GM18907 (cell line): ENCODE data around the gene SUSD1.
"Not testable (repeated sequence)": the region's sequence is repeated elsewhere in the genome, so short reads cannot be mapped to it uniquely, and the experiment has no call there.

Experiments used
- ATAC-seq: cut with Tn5 transposase; IDR thresholded peaks from one replicate; pipeline ENCODE4 v1.9.1; 2021; ENCODE audit warnings: mild to moderate bottlenecking, moderate library complexity; ENCODE audit not compliant: unreplicated experiment

SUSD1 gene

DNA sequence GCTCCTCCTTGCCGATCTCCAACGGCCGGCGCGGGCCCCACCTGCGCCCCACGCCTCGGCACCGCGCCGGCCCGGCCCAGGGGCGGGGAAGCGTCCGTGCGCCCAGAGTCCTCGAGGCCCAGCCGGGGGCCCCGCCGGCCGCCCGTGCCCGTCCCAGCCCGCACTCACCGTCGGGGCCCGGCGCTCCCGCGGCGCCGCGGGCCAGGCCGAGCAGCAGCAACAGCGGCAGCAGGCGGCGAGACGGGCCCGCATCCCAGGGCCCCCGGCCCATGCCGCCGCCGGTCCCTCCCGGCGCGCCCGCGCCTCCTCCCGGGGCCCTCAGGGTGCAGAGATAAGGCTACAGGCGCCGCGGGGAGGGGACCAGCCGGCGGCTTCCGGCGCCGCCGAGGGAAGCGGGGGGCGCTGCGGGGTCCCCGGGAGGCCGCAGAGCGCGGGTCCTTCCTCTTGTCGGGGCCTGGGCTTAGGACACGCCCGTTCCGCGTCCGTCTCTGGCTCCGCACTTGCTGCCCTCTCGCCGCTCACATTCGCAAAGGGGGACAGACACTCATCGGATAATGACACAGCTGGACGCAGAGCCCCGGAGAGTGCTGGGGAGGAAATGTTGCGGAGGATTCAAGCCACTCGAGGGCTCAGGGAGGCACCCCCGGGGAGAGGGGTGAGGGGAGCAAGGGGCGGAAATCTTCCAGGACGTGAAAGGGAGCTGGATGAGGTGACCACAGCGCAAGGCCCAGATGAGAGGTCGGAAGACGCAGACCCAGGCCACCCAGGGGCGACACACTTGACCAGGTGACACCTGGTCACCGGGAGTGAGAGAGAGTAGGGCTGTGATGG, at the start of gene SUSD1:
SUSD1 (minus strand) TSS at position 333 of the 831 bp plus-strand sequence; CDS start at position 271, 62 bp downstream.
- ATAC-seq = peak; percentile 55

DNA sequence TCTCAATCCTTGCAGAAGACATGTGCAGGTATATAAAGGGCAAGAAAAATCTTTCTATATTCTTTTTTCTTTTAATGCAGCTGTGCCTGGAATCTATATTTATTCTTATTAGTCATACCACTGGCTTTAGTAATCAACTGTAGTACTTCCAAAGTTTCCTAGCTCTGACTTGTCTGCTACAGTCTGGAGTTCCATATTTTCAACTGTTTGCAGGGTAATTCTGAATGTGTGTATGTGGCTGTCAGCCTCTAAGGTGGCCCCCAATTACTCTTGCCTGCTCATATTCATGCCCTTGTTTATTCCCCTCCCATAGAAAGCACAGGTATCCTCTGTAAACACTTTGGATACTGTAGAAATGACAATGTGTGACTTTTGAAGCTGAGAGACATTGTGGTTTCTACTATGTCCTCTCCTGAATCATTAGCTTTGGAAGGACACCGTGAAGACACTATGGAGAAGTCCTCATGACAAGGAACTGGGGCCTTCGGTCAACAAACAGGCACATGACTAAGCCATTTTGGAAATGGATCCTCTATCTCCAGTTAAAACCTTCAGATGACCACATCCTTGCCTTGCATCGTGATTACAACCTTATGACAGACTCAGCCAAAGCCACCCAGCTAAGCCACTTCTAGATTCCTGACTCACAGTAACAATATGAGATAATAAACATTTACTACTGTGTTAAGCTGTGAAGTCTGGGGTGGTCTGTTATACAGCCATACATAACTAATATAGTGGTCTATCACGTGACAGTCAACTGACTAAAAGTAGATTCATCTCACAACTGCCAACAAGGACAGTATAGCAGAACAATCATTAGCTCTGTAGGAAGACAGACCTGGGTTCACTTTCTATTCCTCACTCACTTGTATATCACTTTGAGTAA, 49.5 kb upstream of the SUSD1 start:
- ATAC-seq = peak; percentile 72

- ATAC-seq = peak; percentile 92
Measured at GRCh38 chr9:112218908-112219307, 43.8 kb upstream of the SUSD1 start.

DNA sequence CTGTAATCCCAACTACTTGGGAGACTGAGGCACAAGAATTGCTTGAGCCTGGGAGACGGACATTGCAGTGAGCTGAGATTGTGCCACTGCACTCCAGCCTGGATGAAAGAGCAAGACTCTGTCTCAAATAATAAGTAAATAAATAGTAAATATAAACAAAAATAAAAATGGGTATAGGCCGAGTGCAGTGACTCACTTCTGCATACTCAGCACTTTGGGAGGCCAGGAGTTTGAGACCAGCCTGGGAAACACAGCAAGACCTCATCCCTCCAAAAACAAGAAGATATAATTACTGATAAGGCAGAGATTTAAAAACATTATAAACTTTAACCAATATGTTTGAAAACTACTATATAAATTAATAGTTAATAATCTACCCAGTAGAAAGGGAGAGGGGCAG, 37.8 kb upstream of the SUSD1 start:
- no peak for ATAC-seq

DNA sequence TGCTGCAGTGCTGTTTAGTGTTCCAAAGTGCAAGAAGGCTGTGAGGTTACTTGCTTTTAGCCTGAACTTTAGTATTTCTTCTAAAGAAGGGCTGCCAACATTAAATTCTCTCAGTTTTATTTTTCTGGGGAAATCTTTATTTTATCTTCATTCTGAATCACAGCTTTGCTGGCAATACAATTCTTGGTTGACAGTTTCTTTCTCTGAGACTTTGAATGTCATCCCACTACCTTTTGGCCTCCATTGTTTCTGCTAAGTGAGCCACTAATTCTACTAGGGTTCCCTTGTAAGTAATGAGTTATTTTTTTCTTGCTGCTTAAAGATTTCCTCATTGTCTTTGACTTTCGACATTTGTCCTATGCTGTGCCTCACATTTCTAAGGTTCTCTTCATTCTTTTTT, 32.4 kb upstream of the SUSD1 start:
- no peak for ATAC-seq

DNA sequence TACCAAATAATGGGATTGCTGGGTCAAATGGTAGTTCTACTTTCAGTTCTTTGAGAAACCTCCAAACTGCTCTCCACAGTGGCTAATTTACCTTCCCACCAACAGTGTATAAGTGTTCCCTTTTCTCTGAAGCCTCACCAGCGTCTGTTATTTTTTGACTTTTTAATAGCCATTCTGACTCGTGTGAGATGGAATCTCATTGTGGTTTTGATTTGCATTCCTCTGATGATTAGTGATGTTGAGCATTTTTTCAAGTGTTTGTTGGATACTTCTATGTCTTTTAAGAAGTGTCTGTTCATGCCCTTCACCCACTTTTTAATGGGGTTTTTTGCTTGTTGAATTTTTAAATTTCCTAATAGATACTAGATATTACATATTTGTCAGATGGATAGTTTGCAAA, 28.4 kb upstream of the SUSD1 start:
- ATAC-seq = no peak

DNA sequence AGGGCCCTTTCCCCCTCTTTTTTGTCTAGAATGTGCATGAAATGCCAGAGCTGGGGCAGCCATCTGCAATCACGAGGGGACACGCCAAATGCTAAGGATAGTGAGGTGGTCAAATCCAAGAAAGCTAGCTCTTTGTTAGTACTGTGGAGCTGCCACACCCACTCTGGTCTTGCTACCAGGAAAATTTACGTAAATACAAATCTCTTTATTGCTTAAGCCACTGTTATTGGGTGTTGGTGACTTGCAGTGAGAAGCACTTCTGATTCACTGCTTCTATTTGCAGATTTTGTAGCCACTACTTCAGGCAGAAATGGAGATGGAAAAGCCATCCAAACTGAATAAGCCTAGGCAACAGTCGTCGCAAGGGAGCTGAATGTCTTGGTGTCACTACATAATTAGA, 25.6 kb upstream of the SUSD1 start:
- no peak for ATAC-seq

GRCh38 chr9:112198646-112199045, 23.5 kb upstream of the SUSD1 start:
- ATAC-seq = no peak

DNA sequence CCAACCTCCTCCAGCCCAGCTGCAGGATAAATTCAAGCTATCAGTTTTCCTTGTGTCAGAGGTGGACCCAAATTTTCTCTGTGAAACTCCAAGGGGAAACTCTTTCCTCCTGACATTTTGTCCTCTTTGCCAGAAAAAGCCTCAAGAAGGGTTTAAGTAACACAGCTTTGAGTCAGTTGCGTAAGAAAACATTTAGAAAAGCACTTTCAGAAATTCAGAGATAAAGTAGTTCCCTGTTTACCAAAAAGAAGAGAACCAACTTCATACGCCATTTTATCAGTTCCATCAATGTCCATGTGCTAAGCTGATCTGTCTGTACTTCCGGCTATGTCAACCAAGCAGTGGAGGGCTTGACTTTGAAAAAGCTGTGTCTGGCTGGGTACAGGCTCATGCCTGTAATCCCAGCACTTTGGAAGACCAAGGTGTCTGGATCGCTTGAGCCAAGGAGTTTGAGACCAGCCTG, 19.9 kb upstream of the SUSD1 start:
- no peak for ATAC-seq

DNA sequence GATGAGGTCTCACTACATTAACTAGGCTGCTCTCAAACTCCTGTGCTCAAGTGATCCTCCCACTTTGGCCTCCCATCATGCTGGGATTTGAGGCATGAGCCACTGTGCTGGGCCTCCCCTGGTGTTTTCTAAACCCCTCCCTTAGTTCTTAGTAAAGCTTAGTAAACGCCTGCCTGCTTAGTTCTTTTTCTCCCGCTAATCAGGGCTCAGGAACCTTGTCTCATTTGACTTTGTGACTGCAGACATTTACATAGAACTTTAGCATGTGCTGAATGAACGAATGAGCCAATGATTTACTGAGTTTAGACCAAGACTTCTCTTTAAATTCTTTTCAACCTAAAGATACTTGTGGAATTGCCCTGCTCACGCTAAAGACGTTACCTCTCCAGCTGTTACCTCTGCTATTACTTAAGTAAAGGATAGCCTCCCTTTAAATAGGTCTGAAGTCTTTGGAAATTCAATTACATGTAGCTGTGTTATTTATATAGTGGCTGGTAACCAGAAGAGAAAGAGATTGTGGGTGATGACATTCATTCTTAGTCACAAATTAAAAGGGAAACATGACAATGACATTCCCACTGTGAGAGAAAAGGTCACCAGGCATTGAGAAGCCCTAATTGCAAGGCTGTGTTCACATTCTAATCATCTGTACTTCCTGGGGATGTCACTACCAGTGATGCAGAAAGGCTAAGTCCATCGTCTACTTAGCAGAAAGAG, 18.6 kb upstream of the SUSD1 start:
- ATAC-seq = no peak

DNA sequence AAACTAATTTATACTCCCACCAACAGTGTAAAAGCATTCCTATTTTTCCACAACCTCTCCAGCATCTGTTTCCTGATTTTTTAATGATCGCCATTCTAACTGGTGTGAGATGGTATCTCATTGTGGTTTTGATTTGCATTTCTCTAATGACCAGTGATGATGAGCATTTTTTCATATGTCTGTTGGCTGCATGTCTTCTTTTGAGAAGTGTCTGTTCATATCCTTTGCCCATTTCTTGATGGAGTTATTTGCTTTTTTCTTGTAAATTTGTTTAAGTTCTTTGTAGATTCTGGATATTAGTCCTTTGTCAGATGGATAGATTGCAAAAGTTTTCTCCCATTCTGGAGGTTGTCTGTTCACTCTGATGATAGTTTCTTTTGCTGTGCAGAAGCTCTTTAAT, 15.2 kb upstream of the SUSD1 start:
- not testable (repeated sequence) for ATAC-seq

- no peak for ATAC-seq
Measured at GRCh38 chr9:112188884-112189283, 13.8 kb upstream of the SUSD1 start.

DNA sequence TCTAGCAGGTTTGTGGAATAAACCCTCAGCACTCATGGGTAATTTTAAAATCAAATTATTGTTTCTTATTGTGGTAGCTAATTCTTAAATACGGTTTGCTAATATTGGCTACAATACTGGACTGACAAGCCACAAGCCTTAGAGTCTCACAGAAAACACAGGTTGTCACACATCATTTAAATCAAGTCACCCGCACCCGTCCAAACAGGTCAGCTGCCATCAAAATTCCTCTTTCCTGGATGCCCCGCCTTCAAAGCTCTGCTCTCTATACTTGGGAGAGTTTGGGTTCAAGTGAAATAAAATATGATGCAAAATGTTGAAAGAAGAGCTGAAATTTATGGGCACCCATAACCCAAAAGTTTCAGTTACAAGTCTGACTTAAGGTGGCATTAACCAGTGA, 12.3 kb upstream of the SUSD1 start:
- ATAC-seq = no peak

- ATAC-seq = no peak
Measured at GRCh38 chr9:112186695-112187094, 11.6 kb upstream of the SUSD1 start.

- no peak for ATAC-seq
Measured at GRCh38 chr9:112184946-112185345, 9.8 kb upstream of the SUSD1 start.

DNA sequence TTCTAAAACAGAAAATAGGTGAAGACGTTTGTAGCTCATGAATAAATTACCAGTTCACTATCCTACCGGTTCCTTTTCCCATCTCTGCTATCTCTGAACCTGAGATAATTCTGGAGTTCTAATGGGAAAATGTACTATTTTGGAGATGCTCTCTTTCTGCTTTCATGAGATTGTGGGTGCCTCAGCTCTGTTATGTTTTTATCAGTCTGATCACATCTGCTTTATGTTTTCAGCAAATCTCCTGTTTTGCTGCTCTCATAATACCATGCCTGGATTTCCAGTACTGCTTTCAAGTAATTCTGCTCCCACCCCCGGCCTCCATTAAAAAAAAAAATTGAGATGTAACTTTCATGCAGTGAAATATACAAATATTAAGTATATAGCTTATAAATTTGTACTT, 9.1 kb upstream of the SUSD1 start:
- no peak for ATAC-seq

DNA sequence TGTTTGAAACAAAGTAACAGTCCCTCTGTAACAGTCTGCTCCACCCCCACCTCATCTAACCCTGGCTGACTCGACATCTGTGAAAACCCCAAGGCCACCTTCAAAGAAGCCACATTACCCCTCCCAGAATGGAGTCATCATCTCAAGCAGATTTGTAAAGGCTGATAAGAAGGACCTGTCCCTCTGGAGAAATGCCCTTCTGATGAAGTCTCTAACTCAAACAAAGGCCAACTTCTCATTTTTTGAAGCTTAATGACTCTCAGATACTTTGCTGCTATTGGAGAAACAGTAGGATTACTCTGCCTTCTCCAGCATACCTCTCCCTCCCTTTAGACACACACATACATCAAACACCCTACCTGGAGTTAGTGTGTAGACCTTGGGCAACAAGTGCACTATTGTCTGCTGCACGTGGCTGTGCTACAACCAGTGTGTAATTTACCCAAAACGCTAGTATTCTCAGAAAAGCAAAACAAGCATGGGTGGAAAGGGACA, 5.3 kb upstream of the SUSD1 start:
- ATAC-seq = peak; percentile 34

DNA sequence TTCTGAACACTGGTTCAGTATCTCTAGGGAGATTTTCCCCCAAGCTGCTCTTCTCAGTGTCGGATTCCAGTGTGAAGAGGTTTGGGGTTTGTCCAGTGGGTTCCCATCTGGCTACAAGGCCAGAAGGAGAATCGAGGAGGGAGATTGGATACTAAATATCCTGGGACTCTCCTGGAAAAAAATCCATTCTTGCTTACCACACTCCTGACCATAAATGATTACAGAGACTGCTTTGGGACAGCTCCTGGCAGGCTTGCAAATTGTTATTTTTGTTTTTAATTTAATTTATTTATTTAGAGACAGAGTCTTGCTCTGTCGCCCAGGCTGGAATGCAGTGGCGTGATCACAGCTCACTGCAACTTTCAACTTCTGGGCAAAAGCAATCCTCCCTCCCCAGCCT, 4.7 kb upstream of the SUSD1 start:
- ATAC-seq = no peak

DNA sequence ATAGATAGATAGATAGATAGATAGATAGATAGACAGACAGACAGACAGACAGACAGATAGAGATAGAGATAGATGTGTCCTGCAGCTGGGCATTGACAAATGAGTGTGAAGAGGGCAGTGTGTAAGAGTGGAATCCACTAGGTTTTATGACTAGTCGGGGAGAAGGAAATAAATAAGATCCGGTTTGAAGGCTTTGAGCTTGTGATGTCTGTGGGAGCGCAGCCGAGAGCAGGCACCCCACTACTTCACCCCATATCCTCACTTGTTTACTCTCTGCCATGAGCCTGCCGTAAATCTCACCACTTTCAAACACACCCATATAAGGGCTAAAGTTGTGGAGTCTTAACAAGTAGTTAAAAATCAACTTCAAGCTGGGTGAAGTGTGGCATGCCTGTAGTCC, 1.4 kb upstream of the SUSD1 start:
- ATAC-seq = peak; percentile 37

DNA sequence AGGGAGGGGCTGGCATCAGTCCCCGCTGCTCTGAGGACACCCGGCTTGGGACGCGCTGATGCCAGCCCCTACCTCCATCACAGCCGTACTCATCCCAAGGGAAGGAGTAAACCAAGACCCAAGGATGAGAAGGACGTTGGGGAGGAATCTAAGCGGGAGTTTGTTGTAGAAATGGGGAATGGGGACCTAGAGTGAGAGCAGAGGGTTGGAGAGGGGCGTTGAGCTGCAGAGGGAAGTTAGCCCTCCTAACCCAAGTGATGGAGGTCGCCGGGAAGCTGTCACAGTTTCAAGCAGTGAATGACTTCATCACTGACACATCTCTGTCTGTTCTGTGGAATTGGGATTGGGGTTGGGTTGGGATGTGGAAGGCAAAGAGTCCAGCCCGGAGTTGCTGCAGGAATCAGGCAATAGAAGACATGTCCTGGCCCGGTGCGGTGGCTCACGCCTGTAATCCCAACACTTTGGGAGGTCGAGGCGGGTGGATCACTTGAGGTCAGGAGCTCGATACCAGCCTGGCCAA, 759 bp upstream of the SUSD1 start:
- no peak for ATAC-seq
